HCT116 (cell line): ENCODE data around the gene SFXN5. TPM values are rescaled to one million over a fixed set of nuclear protein-coding genes. Genes with fewer than 3 reads are reported as not detected.

ENCODE experiments used
- total RNA-seq: library from RNA; stranded (reverse); gene quantifications from one replicate; pipeline ENCODE4 v1.2.1, GENCODE V29; 2021; ENCODE audit not compliant: unreplicated experiment

The SFXN5 gene
- total RNA-seq, 1 experiment from 2014 or later = 10.0 TPM

Other genes starting within 250 kb of the SFXN5 start
- 25.4 TPM for gene EXOC6B, start 245.7 kb downstream of the SFXN5 start, total RNA-seq
- gene SPR, start 184.3 kb downstream of the SFXN5 start, total RNA-seq = 66.9 TPM
- gene EMX1, start 154.2 kb downstream of the SFXN5 start, total RNA-seq = 3.1 TPM
- 20.8 TPM for gene RAB11FIP5, start 41.2 kb upstream of the SFXN5 start, total RNA-seq
- gene NOTO, start 130.9 kb upstream of the SFXN5 start, total RNA-seq = not detected
- gene SMYD5, start 142.5 kb upstream of the SFXN5 start, total RNA-seq = 37.4 TPM
- gene PRADC1, start 161.5 kb upstream of the SFXN5 start, total RNA-seq = 8.6 TPM
- 637 TPM for gene CCT7, start 162.6 kb upstream of the SFXN5 start, total RNA-seq
- 34.9 TPM for gene FBXO41, start 212.8 kb upstream of the SFXN5 start, total RNA-seq
- 0.37 TPM for gene EGR4, start 221.8 kb upstream of the SFXN5 start, total RNA-seq